Muscle of leg (tissue), 11 donors: ENCODE data around the gene CGAS. TPM values are rescaled to one million over a fixed set of nuclear protein-coding genes. Genes with fewer than 3 reads are reported as not detected.
A peak's percentile ranks its signal among the peaks of the same experiment; 100 is the strongest.
"Not testable (repeated sequence)": the region's sequence is repeated elsewhere in the genome, so short reads cannot be mapped to it uniquely, and the experiment has no call there.

Experiments used
- DNase-seq: peaks from one replicate; pipeline ENCODE4 v3.0.0; 2013
- H3K27ac ChIP-seq: one replicate; pipeline ENCODE4 v1.5.1; 2013; ENCODE audit warnings: mild to moderate bottlenecking, low read length, control low read depth
- H3K27me3 ChIP-seq: one replicate; pipeline ENCODE4 v1.6.1; 2013; ENCODE audit warnings: low read length; ENCODE audit not compliant: control insufficient read depth, insufficient read depth
- H3K36me3 ChIP-seq: one replicate; pipeline ENCODE4 v1.6.1; 2013; ENCODE audit warnings: low read length; ENCODE audit not compliant: control insufficient read depth, insufficient read depth
- H3K4me1 ChIP-seq: one replicate; pipeline ENCODE4 v1.6.1; 2013; ENCODE audit warnings: low read length; ENCODE audit not compliant: control insufficient read depth, insufficient read depth
- H3K4me3 ChIP-seq: one replicate; pipeline ENCODE4 v1.5.1; 2013; ENCODE audit warnings: low read length, control low read depth
- H3K9me3 ChIP-seq: replicated peaks from 2 replicates; pipeline ENCODE4 v1.6.1; 2013; ENCODE audit warnings: low read depth, low read length; ENCODE audit not compliant: control insufficient read depth
- WGBS: methylation state at CpG from one replicate; pipeline ENCODE4 v1.1.5; 2013; ENCODE audit warnings: missing lambda C conversion rate; ENCODE audit not compliant: insufficient coverage; 5-methylcytosine and 5-hydroxymethylcytosine counted together
- polyA plus RNA-seq, 8 donors: library from polyadenylated mRNA; unstranded; fragments of 120-200 nt; gene quantifications; one replicate each; pipeline versions ENCODE4 v1.2.1 to v1.2.3, GENCODE V29; 2013; ENCODE audit warnings: inconsistent platforms in 1 of 8, low replicate concordance in 1 of 8; ENCODE audit not compliant: insufficient read length in 8 of 8, insufficient read depth in 1 of 8
- total RNA-seq: library from RNA; stranded (reverse); fragments of 120-200 nt; gene quantifications from one replicate; pipeline ENCODE4 v1.2.4, GENCODE V29; 2013

The CGAS gene
- total and polyA plus RNA-seq, 9 donors, result 4.3 to 6.4 (median 4.4) TPM

DNA sequence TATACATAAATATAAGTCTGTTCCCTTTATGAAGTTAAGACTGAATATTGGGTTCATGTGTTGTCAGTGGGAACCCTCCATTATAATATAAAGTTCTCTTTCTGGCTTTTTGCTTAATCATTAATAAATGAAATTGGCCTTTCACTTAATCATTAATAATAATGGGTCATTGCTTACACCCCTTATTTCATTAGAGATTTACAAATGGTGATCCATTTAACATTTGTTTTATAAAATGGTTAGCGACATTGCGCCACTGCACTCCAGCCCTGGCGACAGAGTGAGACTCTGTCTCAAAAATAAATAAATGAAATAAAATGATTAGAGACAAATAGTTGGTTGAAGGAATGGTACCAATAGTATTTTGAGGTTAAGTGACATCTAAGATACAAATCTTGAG is 39.0 kb downstream of the CGAS start:
- Histone ChIP-seq H3K27me3 (no peaks in the 10 kb centered on the region), H3K9me3 (no peaks in the 10 kb centered on the region), H3K4me1 (no peaks in the 10 kb centered on the region), H3K36me3 (no peaks in the 10 kb centered on the region), H3K27ac (no peak overlapping the region), H3K4me3 (no peak overlapping the region)
- WGBS, result no CpG with 5 or more reads among the region's 3 CpGs
- DNase-seq, result no peak

DNA sequence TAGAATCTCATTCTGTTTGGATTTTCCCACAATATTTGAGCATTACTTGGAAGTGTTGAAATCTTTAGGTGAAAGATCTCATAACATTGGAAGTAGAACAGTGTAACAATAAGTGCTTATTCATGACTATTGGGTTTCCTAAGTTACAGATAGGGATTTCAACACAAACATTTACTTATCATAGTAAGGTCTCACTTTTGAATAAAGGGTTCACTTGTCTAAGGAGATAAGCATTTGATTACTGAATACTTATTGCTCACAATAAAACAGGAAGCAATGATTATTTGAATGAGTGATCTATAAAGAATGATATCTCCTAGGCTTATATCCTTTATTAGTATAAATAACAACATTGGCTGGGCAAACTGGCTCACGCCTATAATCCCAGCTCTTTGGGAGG is 42.7 kb downstream of the CGAS start:
- no peak overlapping the region for H3K27ac ChIP-seq
- H3K36me3 ChIP-seq, result no peaks in the 10 kb centered on the region
- H3K9me3 ChIP-seq, result no peaks in the 10 kb centered on the region
- DNase-seq, result no peak
- no peak overlapping the region for H3K4me3 ChIP-seq
- H3K27me3 ChIP-seq, result no peaks in the 10 kb centered on the region
- no peaks in the 10 kb centered on the region for H3K4me1 ChIP-seq
- WGBS, result 100% methylated on average over 1 of the region's 1 CpG

DNA sequence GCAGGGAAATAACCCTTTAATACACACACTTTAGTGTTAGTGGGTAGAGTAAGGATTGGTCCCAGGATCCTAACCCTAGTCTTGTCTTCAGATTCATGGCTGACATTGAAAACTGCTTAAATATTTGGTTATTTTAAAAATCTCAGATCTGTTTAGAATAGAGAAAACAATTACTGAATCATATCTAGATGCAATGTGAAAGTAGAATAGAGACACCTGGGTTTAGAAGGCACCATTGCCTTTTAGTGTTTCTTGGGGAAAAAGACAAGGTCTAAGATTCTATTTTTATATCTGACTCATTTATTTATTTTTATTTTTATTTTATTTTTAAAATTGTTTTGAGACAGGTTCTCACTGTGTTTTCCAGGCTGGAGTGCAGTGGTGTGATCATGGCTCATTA is 51.4 kb downstream of the CGAS start:
- Histone ChIP-seq H3K27ac (no peak overlapping the region), H3K9me3 (no peaks in the 10 kb centered on the region)
- no peak for DNase-seq

DNA sequence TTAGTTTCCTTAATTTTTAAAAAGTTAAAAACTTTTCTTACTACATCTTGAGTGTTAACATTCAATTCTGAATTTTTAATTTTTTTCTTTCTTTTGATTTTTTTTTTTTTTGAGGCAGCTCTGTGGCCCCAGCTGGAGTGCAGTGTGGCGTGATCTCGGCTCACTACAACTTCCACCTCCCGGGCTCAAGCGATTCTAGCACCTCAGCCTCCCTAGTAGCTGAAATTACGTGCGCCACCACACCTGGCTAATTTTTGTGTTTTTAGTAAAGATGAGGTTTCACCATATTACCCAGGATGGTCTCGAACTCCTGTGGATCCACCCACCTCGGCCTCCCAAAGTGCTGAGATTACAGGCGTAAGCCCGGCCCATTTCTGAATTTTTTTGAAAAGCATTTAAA is 56.2 kb downstream of the CGAS start:
- Histone ChIP-seq H3K27ac (no peak overlapping the region), H3K27me3 (no peaks in the 10 kb centered on the region), H3K4me1 (no peaks in the 10 kb centered on the region), H3K36me3 (no peaks in the 10 kb centered on the region), H3K4me3 (no peak overlapping the region), H3K9me3 (no peaks in the 10 kb centered on the region)
- WGBS, result no CpG with 5 or more reads among the region's 10 CpGs
- no peak for DNase-seq

More for the DNA sequence above, 51.4 kb downstream of the CGAS start:
- Histone ChIP-seq H3K36me3 (no peaks in the 10 kb centered on the region), H3K4me1 (no peaks in the 10 kb centered on the region), H3K27me3 (no peaks in the 10 kb centered on the region), H3K4me3 (no peak overlapping the region)

DNA sequence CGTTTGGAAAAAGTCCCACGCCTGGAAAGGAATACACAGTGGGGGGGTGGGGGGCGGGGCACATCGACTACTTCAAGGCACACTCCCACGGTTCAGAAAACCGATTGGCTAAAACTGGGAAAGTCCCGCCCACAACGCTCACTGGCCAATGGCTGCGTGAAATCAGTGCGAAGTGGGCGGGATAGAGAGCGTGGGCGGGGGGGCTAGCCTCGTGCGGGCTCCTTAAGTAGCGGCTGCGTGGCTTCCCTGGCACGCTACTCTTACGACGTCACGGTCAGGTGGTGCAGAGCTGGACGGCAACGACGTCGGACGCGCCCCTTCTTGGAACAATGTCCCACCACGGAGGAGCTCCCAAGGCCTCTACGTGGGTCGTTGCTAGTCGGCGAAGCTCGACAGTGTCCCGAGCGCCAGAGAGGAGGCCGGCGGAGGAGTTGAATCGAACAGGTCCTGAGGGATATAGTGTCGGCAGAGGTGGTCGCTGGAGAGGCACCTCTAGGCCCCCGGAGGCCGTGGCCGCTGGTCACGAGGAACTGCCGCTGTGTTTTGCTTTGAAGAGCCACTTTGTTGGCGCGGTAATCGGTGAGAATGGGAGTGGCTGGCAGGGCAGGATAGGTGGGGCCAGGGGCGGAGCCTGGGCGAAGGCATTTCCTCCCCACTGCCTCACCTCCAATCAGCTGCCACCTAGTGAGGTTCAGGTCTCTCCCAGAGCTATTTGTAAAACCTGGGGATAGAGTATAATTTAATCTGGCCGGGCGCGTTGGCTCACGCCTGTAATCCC is 57.3 kb downstream of the CGAS start, which contains the start of gene DDX43:
DDX43 (plus strand) TSS at position 252 of the 778 bp plus-strand sequence; CDS start at position 330, 78 bp downstream.
- Histone ChIP-seq H3K9me3 (no peaks in the 10 kb centered on the region), H3K27me3 (no peaks in the 10 kb centered on the region), H3K36me3 (no peaks in the 10 kb centered on the region), H3K27ac (no peak within 1 kb of the TSS), H3K4me3 (no peak within 1 kb of the TSS), H3K4me1 (no peaks in the 10 kb centered on the region)
- peak; percentile 41 for DNase-seq
- WGBS, result 83% methylated on average over 40 of the region's 54 CpGs

DNA sequence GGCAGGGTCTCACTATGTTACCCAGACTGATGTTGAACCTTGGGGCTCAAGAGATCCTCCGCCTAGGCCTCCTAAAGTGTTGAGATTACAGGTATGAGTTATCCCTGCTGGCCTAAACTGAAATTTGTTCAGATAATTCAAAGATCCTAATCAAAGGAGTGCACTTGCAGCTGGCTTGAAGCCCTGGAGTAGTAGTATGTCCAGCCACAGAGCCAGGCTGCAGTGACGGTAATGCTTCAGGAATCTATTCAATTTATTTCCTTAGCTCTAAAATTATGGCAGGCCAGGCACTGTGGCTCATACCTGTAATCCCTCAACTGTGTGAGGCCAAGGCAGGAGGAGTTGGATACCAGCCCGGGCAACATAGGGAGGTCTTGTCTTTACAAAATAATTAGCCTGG is 58.8 kb downstream of the CGAS start:
- Histone ChIP-seq H3K4me3 (no peak overlapping the region), H3K36me3 (no peaks in the 10 kb centered on the region), H3K9me3 (no peaks in the 10 kb centered on the region), H3K27me3 (peaks cover 6% of the 10 kb centered on the region), H3K4me1 (no peaks in the 10 kb centered on the region), H3K27ac (no peak overlapping the region)
- DNase-seq, result no peak
- WGBS, result 87% methylated on average over 3 of the region's 3 CpGs

DNA sequence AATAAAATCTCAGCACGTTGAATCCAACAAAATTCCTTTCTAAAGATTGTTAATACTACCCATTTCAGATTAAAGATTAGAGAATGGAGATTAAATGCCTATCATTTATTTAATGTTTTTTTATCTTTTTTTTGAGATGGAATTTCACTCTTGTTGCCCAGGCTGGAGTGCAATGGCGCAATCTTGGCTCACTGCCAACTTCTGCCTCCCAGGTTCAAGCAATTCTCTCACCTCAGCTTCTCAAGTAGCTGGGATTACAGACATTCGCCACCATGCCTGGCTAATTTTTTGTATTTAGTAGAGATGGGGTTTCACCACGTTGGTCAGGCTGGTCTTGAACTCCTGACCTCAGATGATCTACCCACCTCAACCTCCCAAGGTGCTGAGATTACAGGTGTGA is 59.9 kb downstream of the CGAS start:
- not testable (repeated sequence) for H3K4me3 ChIP-seq, H3K4me1 ChIP-seq, H3K36me3 ChIP-seq, DNase-seq, H3K27ac ChIP-seq, H3K9me3 ChIP-seq
- peaks cover 10% of the 10 kb centered on the region for H3K27me3 ChIP-seq
- WGBS, result 40% methylated on average over 1 of the region's 4 CpGs

DNA sequence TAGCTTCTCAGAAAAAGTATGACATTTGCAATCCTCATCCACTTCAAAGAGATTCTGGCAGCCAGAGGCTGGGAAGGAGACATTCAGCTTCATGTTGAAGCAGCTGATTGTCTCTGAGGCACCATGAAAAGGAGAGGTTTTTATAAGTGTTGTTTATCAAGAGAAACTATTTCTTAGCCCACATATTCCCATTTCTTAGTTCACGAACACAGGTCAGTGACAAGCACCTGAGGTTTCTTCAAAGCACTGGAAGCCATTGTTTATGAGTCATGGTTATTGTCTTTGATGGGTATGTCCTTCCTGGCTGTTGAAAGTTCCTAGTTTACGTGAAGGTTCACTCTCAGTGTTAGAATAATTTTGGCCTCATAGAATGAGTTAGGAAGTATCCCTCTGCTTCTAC is 60.4 kb downstream of the CGAS start:
- Histone ChIP-seq H3K27me3 (peaks cover 10% of the 10 kb centered on the region), H3K4me1 (no peaks in the 10 kb centered on the region), H3K36me3 (no peaks in the 10 kb centered on the region), H3K9me3 (no peaks in the 10 kb centered on the region), H3K4me3 (no peak overlapping the region), H3K27ac (no peak overlapping the region)
- no CpG with 5 or more reads among the region's 2 CpGs for WGBS
- no peak for DNase-seq

DNA sequence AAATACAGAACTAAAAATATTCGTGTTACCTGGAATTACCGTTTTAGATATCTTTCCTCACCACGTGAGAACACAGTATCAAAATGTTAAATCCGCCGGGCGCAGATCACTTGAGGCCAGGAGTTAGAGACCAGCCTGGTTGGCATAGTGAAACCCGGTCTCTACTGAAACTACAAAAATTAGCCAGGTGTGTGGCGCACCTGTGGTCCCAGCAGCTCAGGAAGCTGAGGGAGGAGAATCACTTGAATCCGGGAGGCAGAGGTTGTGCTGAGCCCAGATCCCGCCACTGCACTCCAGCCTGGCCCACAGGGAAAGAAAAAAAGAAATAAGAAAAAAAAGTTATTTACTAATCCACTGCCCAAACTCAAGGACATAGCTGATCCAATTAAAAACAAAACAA is 62.2 kb downstream of the CGAS start:
- Histone ChIP-seq H3K27ac (no peak overlapping the region), H3K36me3 (no peaks in the 10 kb centered on the region), H3K4me3 (no peak overlapping the region), H3K4me1 (no peaks in the 10 kb centered on the region), H3K27me3 (peaks cover 10% of the 10 kb centered on the region), H3K9me3 (no peaks in the 10 kb centered on the region)
- WGBS, result 91% methylated on average over 4 of the region's 10 CpGs
- no peak for DNase-seq

DNA sequence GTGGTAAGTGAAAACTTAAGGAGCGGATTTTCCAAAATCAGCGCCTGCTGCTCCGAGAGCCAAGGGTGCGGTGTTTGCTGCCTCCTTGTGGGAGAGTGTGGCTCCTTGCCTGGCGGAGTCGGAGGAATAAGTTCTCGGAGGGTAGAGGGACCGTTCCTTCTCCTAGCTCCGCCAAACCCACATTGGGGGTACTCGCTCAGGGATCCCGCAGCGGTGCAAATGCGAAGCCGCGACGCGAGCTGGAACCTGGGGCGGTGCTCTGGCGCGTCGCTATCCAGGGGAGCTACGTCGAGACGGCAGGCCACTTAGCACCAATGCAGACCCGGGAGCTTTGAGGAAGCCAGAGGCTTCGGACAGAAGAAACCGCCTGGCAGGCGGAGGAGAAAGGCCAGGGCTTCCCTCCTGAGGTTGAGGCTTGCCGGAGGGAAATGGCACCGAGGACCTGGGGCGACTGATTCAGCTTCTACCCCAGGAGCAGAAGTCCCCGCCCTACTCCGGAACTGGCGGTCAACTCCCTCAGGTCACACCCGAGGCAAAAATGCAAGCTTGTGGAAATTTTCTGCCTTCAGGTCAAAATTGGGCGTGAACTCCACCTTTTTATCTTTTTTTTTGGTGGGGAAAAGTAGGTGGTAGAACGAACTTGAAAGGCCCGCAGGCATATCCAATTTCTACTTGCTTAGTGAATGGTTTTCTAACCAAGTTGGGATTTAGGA is 63.1 kb downstream of the CGAS start:
- under 1% methylated on average over 28 of the region's 38 CpGs for WGBS
- Histone ChIP-seq H3K4me1 (no peaks in the 10 kb centered on the region), H3K9me3 (no peaks in the 10 kb centered on the region), H3K36me3 (no peaks in the 10 kb centered on the region), H3K27me3 (peaks cover 10% of the 10 kb centered on the region), H3K27ac (no peak overlapping the region), H3K4me3 (peak overlapping the region; percentile 51)
- DNase-seq, result peak; percentile 51
